IMR-90 (cell line): ENCODE results near the gene CADM2. TPM values are rescaled to one million over a fixed set of nuclear protein-coding genes. Genes with fewer than 3 reads are reported as not detected.

Source experiments
- ATAC-seq: fragments of 200-7000 bp; cut with Tn5 transposase; 2 replicates; pipeline ENCODE4 v1.9.1; 2020; ENCODE audit warnings: low read depth, mild to moderate bottlenecking, moderate library complexity
- BruUV-seq: library from RNA; stranded (reverse); fragments of 400-500 nt; replicated peaks from 2 replicates; lab custom pipeline; 2021; lab: Mats Ljungman, UMichigan
- CTCF ChIA-PET: fragments of 300-600 bp; formaldehyde crosslinking; extraction: SDS; loops from one replicate; lab custom pipeline; 2021; ENCODE audit warnings: antibody characterized with exemption; lab: Yijun Ruan, JAX
- POLR2A ChIA-PET: fragments of 300-600 bp; sonication (Branson Sonifier 250); formaldehyde crosslinking; loops from one replicate; lab custom pipeline; 2022; ENCODE audit warnings: antibody characterized with exemption; ENCODE audit not compliant: unreplicated experiment; lab: Charles Lee
- DNase-seq: peaks from one replicate; pipeline ENCODE4 v3.0.0; 2013
- H2AFZ ChIP-seq: replicated peaks from 2 replicates; pipeline ENCODE3; 2013; ENCODE audit warnings: low read length, mild to moderate bottlenecking; ENCODE audit not compliant: poor library complexity
- H2AK5ac ChIP-seq: 2 replicates; pipeline ENCODE4 v1.6.1; 2013; ENCODE audit warnings: low read depth, low read length, inconsistent platforms
- H2AK9ac ChIP-seq: replicated peaks from 2 replicates; pipeline ENCODE3; 2013; ENCODE audit warnings: mild to moderate bottlenecking, low read depth, low read length, moderate library complexity; ENCODE audit not compliant: poor library complexity
- H2BK120ac ChIP-seq: 2 replicates; pipeline ENCODE4 v1.6.1; 2013; ENCODE audit warnings: low read depth, low read length, inconsistent platforms
- H2BK15ac ChIP-seq: 3 replicates; pipeline ENCODE4 v1.6.1; 2013; ENCODE audit warnings: low read depth, low read length, inconsistent platforms
- H2BK20ac ChIP-seq: 2 replicates; pipeline ENCODE4 v1.6.1; 2013; ENCODE audit warnings: low read depth, mild to moderate bottlenecking, inconsistent platforms, low read length, moderate library complexity
- H2BK5ac ChIP-seq: 2 replicates; pipeline ENCODE4 v1.6.1; 2013; ENCODE audit warnings: mild to moderate bottlenecking, low read depth, low read length, inconsistent platforms; ENCODE audit not compliant: poor library complexity, severe bottlenecking
- H3K14ac ChIP-seq: replicated peaks from 2 replicates; pipeline ENCODE4 v1.6.1; 2013; ENCODE audit warnings: low read depth, low read length, inconsistent platforms
- H3K18ac ChIP-seq: 2 replicates; pipeline ENCODE4 v1.6.1; 2013; ENCODE audit warnings: low read depth, low read length, control low read depth
- H3K23ac ChIP-seq: 2 replicates; pipeline ENCODE4 v1.6.1; 2013; ENCODE audit warnings: low read depth, low read length, inconsistent platforms
- H3K27ac ChIP-seq: 2 replicates; pipeline ENCODE4 v1.5.1; 2013; ENCODE audit warnings: mild to moderate bottlenecking, control low read depth, low read length; ENCODE audit not compliant: insufficient read depth
- H3K27me3 ChIP-seq: 2 replicates; pipeline ENCODE4 v1.6.1; 2013; ENCODE audit warnings: low read length; ENCODE audit not compliant: control insufficient read depth, insufficient read depth
- H3K36me3 ChIP-seq: 2 replicates; pipeline ENCODE4 v1.6.1; 2013; ENCODE audit warnings: low read length, mixed read lengths; ENCODE audit not compliant: control insufficient read depth, insufficient read depth
- H3K4ac ChIP-seq: 2 replicates; pipeline ENCODE4 v1.6.1; 2013; ENCODE audit warnings: low read depth, low read length, inconsistent platforms
- H3K4me1 ChIP-seq: 2 replicates; pipeline ENCODE4 v1.6.1; 2013; ENCODE audit warnings: low read length, mixed read lengths; ENCODE audit not compliant: control insufficient read depth, insufficient read depth
- H3K4me2 ChIP-seq: 2 replicates; pipeline ENCODE4 v1.6.1; 2013; ENCODE audit warnings: low read depth, mild to moderate bottlenecking, control low read depth, low read length, moderate library complexity
- H3K4me3 ChIP-seq: 2 replicates; pipeline ENCODE4 v1.5.1; 2013; ENCODE audit warnings: low read depth, mild to moderate bottlenecking, control low read depth, low read length, moderate library complexity; ENCODE audit not compliant: insufficient read depth
- H3K56ac ChIP-seq: 2 replicates; pipeline ENCODE4 v1.6.1; 2013; ENCODE audit warnings: low read length, inconsistent platforms; ENCODE audit not compliant: insufficient read depth; ENCODE audit errors: extremely low read depth
- H3K79me1 ChIP-seq, 2 experiments: 2 replicates each; pipeline ENCODE4 v1.6.1; 2013; ENCODE audit warnings: low read length in 2 of 2, inconsistent platforms in 1 of 2, low read depth in 1 of 2
- H3K9ac ChIP-seq: 2 replicates; pipeline ENCODE4 v1.6.1; 2013; ENCODE audit warnings: low read depth, low read length, control low read depth
- H3K9me1 ChIP-seq: 2 replicates; pipeline ENCODE4 v1.6.1; 2013; ENCODE audit warnings: low read length, inconsistent platforms; ENCODE audit not compliant: insufficient read depth
- H3K9me3 ChIP-seq: 2 replicates; pipeline ENCODE4 v1.6.1; 2013; ENCODE audit warnings: low read length; ENCODE audit not compliant: control insufficient read depth, insufficient read depth
- H4K20me1 ChIP-seq: 2 replicates; pipeline ENCODE4 v1.6.1; 2013; ENCODE audit warnings: low read length, inconsistent platforms; ENCODE audit not compliant: insufficient read depth
- H4K5ac ChIP-seq: 2 replicates; pipeline ENCODE4 v1.6.1; 2013; ENCODE audit warnings: mild to moderate bottlenecking, low read depth, low read length, control low read depth
- H4K8ac ChIP-seq, 2 experiments: 2 replicates each; pipeline ENCODE4 v1.6.1; 2013; ENCODE audit warnings: low read depth in 2 of 2, low read length in 2 of 2, control low read depth in 1 of 2, inconsistent platforms in 1 of 2
- H4K91ac ChIP-seq: 2 replicates; pipeline ENCODE4 v1.6.1; 2013; ENCODE audit warnings: low read depth, low read length, inconsistent platforms; ENCODE audit not compliant: insufficient read depth
- BHLHE40 ChIP-seq: fragments of 150-350 bp; IDR thresholded peaks from 2 replicates; pipeline ENCODE4 v1.6.1; 2016; ENCODE audit warnings: mild to moderate bottlenecking, low read depth, low read length
- CEBPB ChIP-seq: IDR thresholded peaks from 2 replicates; pipeline ENCODE4 v1.6.1; 2012; ENCODE audit warnings: low read depth, low read length, improper control_type of control experiment
- CTCF ChIP-seq: conservative IDR thresholded peaks from 2 replicates; pipeline ENCODE4 v1.5.1; 2012; ENCODE audit warnings: mild to moderate bottlenecking, low read depth, low read length, improper control_type of control experiment
- ELK1 ChIP-seq: fragments of 150-350 bp; IDR thresholded peaks from 2 replicates; pipeline ENCODE4 v1.6.1; 2016; ENCODE audit warnings: low read depth, mild to moderate bottlenecking, low read length, moderate library complexity, borderline replicate concordance
- FOS ChIP-seq: fragments of 150-350 bp; IDR thresholded peaks from 2 replicates; pipeline ENCODE4 v1.6.1; 2016; ENCODE audit warnings: low read depth, low read length
- MAFK ChIP-seq: IDR thresholded peaks from 2 replicates; pipeline ENCODE4 v1.6.1; 2012; ENCODE audit warnings: low read depth, low read length, improper control_type of control experiment
- MAZ ChIP-seq: IDR thresholded peaks from 2 replicates; pipeline ENCODE4 v1.6.1; 2012; ENCODE audit warnings: low read depth, mild to moderate bottlenecking, low read length, improper control_type of control experiment, moderate library complexity, borderline replicate concordance
- MXI1 ChIP-seq: IDR thresholded peaks from 2 replicates; pipeline ENCODE4 v1.6.1; 2012; ENCODE audit warnings: low read depth, mild to moderate bottlenecking, low read length, moderate library complexity, borderline replicate concordance
- NFE2L2 ChIP-seq: fragments of 150-350 bp; IDR thresholded peaks from 2 replicates; pipeline ENCODE4 v1.6.1; 2016; ENCODE audit warnings: low read depth, mild to moderate bottlenecking, low read length
- POLR2A ChIP-seq: IDR thresholded peaks from 2 replicates; pipeline ENCODE4 v1.6.1; 2012; ENCODE audit warnings: mild to moderate bottlenecking, low read depth, low read length
- RAD21 ChIP-seq: IDR thresholded peaks from 2 replicates; pipeline ENCODE4 v1.6.1; 2012; ENCODE audit warnings: low read length, improper control_type of control experiment
- RCOR1 ChIP-seq: IDR thresholded peaks from 2 replicates; pipeline ENCODE4 v1.6.1; 2012; ENCODE audit warnings: mild to moderate bottlenecking, low read length, improper control_type of control experiment; ENCODE audit not compliant: insufficient replicate concordance
- RFX5 ChIP-seq: IDR thresholded peaks from 2 replicates; pipeline ENCODE4 v1.8.0; 2012; ENCODE audit warnings: low read depth, mild to moderate bottlenecking, low read length, moderate library complexity
- SMC3 ChIP-seq: fragments of 150-350 bp; IDR thresholded peaks from 2 replicates; pipeline ENCODE4 v1.6.1; 2016; ENCODE audit warnings: low read depth, mild to moderate bottlenecking, antibody characterized with exemption, low read length, moderate library complexity
- WGBS, 2 experiments: methylation state at CpG; one replicate each; pipeline versions ENCODE4 v1.1.5 to v1.1.7; 2013; ENCODE audit warnings: missing lambda C conversion rate in 2 of 2; ENCODE audit not compliant: insufficient read length in 1 of 2; ENCODE audit errors: extremely low coverage in 2 of 2; 5-methylcytosine and 5-hydroxymethylcytosine counted together
- dilution Hi-C: fragments of 300-500 bp; cut with HindIII; formaldehyde crosslinking; loops from one replicate; pipeline ENCODE4 v1.14.3; 2018; ENCODE audit warnings: low sequenced_read_pairs; ENCODE audit not compliant: unreplicated experiment
- in situ Hi-C: fragments of 300-500 bp; cut with MboI; formaldehyde crosslinking; loops from 3 replicates; pipeline ENCODE4 v1.14.3; 2019; ENCODE audit warnings: low sequenced_read_pairs, inconsistent platforms, mixed read lengths
- intact Hi-C: fragments of 100-400 bp; cut with micrococcal nuclease; formaldehyde crosslinking; loops from 2 replicates; pipeline ENCODE4 v1.10.0; 2022
- polyA plus RNA-seq, 3 experiments: library from polyadenylated mRNA; depleted of rRNA; stranded (reverse); fragments of >200 nt; gene quantifications; 2 replicates each; pipeline ENCODE4 v1.2.3, GENCODE V29; 2012; ENCODE audit warnings: low replicate concordance in 1 of 3
- total RNA-seq: library from RNA; depleted of rRNA; stranded (reverse); fragments of >200 nt; gene quantifications from 2 replicates; pipeline ENCODE4 v1.2.3, GENCODE V29; 2012
- TF ChIP-seq, protein P1 (sequence below): fragments of 150-350 bp; IDR thresholded peaks from 2 replicates; pipeline ENCODE4 v1.6.1; 2017; ENCODE audit warnings: mild to moderate bottlenecking, antibody characterized with exemption, low read length, low read depth

Gene CADM2
- total and polyA plus RNA-seq, 2 of the 4 experiments (the other 2 are of a cell fraction), result not detected

DNA sequence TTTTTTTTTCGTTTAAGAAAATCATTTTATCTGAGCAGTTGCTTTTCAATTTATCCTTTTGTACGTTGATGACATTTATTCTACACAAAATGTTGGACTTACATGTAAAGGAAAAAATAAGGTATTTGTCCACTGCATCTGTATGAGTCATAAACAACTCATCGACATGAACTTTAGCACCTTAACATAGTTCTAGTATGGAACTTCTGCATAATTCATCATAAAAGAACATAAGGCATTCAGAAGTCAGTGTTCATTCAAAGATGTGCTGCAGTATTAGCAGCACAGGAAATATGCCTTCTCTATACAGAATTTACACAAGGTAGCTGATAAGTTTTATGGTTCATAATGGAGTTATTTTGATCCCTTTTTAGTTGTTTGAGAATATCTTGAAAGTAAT, 801.6 kb downstream of the CADM2 start:
- dilution Hi-C loops, result no loop called here
- Histone ChIP-seq H2BK20ac (no peak overlapping the region), H3K27me3 (no peaks in the 10 kb centered on the region), H3K36me3 (no peaks in the 10 kb centered on the region), H4K5ac (no peak overlapping the region), H2AK9ac (no peak overlapping the region), H2BK15ac (no peak overlapping the region), H3K14ac (no peak overlapping the region), H3K4me2 (no peak overlapping the region), H3K9ac (no peak overlapping the region), H4K91ac (no peak overlapping the region), H3K56ac (no peak overlapping the region), H2AFZ (no peak overlapping the region), H2BK120ac (no peak overlapping the region), H3K4me3 (no peak overlapping the region), H3K9me3 (no peaks in the 10 kb centered on the region), H3K4me1 (no peaks in the 10 kb centered on the region), H2BK5ac (no peak overlapping the region), H2AK5ac (no peak overlapping the region), H3K27ac (no peak overlapping the region), H3K79me1 (no peaks in the 10 kb centered on the region), H3K9me1 (no peaks in the 10 kb centered on the region), H4K8ac (no peak overlapping the region), H3K23ac (no peak overlapping the region), H3K4ac (no peak overlapping the region), H3K18ac (no peak overlapping the region), H4K20me1 (no peaks in the 10 kb centered on the region)
- in situ Hi-C loops, result no loop called here
- ChIA-PET POLR2A (no interaction called here), CTCF (no interaction called here)
- BruUV-seq, result no TSS peak
- TF ChIP-seq RAD21 (no peak), MAFK (no peak), CTCF (no peak), RCOR1 (no peak), SMC3 (no peak), CEBPB (no peak), MXI1 (no peak), MAZ (no peak), BHLHE40 (no peak), NFE2L2 (no peak), POLR2A (no peak), FOS (no peak), RFX5 (no peak), ELK1 (no peak)
- TF ChIP-seq, protein P1, sequence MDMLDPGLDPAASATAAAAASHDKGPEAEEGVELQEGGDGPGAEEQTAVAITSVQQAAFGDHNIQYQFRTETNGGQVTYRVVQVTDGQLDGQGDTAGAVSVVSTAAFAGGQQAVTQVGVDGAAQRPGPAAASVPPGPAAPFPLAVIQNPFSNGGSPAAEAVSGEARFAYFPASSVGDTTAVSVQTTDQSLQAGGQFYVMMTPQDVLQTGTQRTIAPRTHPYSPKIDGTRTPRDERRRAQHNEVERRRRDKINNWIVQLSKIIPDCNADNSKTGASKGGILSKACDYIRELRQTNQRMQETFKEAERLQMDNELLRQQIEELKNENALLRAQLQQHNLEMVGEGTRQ, result no peak
- DNase-seq, result no peak
- ATAC-seq, result no peak
- no CpG with 5 or more reads among the region's 3 CpGs for WGBS, 2 experiments
- intact Hi-C loops, result no loop called here
